ENCODE measurements around the gene PLEKHG5.

Gene PLEKHG5, protein sequence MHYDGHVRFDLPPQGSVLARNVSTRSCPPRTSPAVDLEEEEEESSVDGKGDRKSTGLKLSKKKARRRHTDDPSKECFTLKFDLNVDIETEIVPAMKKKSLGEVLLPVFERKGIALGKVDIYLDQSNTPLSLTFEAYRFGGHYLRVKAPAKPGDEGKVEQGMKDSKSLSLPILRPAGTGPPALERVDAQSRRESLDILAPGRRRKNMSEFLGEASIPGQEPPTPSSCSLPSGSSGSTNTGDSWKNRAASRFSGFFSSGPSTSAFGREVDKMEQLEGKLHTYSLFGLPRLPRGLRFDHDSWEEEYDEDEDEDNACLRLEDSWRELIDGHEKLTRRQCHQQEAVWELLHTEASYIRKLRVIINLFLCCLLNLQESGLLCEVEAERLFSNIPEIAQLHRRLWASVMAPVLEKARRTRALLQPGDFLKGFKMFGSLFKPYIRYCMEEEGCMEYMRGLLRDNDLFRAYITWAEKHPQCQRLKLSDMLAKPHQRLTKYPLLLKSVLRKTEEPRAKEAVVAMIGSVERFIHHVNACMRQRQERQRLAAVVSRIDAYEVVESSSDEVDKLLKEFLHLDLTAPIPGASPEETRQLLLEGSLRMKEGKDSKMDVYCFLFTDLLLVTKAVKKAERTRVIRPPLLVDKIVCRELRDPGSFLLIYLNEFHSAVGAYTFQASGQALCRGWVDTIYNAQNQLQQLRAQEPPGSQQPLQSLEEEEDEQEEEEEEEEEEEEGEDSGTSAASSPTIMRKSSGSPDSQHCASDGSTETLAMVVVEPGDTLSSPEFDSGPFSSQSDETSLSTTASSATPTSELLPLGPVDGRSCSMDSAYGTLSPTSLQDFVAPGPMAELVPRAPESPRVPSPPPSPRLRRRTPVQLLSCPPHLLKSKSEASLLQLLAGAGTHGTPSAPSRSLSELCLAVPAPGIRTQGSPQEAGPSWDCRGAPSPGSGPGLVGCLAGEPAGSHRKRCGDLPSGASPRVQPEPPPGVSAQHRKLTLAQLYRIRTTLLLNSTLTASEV

DNA sequence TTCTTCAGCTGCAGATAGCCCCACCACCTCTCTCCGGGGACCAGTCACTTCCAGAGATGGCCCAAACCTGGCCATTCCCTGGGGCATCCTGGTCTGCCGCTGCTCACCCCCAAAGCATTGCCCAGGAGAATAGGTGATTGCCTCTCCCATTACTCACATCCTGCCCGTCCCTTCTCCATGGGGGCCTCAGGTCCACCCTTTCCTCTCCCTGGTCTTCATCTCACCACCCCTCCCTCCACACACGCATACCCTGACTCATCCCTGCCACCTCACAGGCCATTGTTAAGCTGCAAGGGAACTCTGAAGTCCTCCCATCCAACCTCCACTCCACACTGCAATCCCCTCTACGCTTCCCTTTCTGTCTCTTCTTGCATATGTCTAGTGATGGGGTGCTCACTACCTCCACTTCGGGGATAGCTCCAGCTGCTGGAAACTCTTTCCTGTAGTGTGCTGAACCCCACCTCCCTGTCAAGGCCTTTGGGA, at the start of gene PLEKHG5:
TSS of gene PLEKHG5 (minus strand) at position 188 of the 483 bp plus-strand sequence. CDS start 14,096 bp downstream, outside the sequence.
- DNase-seq, result no peak

DNA sequence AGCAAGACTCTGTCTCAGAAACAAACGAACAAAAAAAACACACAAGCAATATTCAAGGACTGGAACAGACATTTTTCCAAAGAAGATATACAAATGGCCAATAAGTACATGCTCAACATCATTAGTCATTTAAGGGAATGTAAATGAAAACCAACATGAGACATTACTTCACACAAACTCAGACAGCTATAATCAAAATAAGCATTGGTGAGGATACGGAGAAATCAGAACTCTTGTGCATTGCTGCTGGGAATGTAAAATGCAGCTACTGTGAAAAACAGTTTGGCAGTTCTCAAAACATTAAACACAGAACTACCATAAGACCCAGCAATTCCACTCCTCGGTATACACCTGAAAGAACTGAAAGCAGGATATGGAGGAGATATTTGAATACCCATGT, 47.5 kb upstream of the PLEKHG5 start:
- no peak for DNase-seq

DNA sequence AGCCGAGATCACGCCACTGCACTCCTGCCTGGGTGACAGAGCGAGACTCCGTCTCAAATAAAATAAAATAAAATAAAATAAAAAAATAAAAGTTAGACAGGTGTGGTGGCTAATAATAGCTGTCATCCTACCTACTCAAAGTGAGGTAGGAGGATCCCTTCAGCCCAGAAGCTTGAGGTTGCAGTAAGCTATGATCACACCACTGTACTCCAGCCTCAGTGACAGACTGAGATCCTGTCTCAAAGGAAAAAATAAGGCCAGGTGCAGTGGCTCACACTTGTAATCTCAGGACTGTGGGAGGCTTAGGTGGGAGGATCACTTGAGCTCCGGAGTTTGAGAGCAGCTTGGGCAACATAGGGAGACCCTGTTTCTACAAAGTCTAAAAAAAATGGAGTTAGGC, 44.8 kb upstream of the PLEKHG5 start:
- DNase-seq, result no peak

DNA sequence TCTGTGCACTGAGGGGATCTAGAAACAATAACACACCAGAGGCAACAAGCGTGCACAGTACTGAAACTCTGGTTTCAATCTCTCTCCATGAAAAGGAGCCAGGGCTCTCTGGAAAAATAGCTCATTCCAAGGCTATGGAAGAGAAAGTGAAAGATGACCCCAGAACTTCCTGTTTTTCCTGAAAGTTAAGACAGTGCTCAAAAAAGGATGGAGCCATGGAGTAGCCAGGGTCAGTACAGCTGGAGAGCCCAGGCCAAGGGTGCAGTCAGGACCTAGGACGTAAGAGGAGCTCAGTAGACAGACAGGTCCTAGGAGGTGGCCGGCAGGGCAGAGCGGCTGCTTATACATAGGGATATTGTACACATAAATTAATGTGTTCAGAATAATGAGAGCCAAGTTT, 43.7 kb upstream of the PLEKHG5 start:
- DNase-seq, result no peak

DNA sequence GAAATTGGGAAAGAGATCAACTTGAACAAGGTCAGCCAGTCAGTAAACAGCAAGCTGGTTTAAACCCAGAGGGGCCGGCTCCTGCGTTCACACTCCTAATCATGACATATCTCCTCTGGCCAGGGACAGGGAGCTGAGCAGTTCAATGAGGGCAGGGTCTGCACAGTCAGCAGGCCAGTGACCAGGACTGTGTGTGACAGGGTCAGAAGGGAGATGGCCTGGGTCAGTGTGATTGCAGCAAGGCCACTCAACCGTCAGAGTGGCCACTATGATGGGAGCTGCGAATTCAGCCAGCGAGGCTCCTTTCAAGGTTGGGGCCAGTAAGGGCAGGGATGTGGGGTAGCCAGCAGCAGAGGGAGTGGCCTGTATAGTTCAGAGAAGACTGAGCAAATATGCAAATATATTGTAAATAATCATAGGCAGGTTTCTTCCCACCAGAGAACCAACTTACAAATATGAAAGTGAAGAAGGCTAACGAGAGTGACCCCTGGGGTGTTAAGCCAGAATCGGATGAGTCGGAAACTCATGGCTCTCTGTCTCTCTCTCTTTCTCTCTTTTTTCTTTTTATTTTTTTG, 42.9 kb upstream of the PLEKHG5 start:
- DNase-seq, result no peak

DNA sequence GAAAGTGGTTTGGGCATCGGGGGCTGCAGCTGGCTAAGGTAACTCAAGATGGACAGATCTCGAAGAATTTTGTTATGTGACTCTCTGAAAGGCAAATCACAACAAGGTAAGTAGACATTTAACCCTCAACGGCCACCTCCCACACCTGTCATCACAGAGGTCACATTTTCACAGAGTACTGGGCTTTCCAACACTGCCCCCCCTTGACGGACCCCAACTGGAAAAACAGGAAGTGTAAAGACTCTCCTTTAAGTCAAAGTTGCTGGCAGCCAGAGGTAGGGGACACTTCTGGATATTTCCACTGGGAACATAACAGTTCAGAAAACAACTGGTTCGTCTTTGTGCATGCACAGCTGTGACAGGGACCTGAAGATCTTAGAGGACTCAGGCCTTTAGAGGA, 40.5 kb upstream of the PLEKHG5 start:
- DNase-seq, result no peak

DNA sequence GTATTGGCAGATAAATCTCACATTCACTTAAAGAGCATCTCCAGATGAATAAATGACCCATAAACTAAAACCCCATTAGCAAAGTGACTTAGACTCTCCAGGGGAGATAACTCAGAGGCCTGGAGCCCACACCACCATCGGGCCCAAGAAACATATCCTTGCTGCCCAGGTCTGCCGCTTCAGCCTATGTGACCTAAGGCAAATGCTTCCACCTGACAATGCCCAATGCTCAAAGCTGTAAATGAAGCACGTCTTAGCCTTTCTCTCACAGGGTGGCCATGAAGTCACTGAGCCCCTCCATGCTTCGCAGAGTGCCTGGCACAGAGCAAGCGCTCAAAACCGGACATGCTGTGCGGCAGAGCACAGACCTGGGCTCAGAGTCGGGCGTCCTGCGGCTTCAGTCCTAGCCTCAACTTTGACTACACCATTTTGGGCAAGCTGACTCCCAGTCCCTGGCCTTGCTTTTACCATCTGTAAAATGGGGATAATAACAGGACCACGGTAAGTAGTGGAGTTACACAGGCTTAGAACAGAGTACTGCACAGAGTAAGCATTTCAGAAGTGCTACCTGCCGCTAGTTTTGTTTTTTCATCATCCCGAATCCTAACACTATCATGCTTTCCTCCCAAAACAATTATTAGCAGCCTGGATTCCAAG, 39.2 kb upstream of the PLEKHG5 start:
- no peak for DNase-seq

DNA sequence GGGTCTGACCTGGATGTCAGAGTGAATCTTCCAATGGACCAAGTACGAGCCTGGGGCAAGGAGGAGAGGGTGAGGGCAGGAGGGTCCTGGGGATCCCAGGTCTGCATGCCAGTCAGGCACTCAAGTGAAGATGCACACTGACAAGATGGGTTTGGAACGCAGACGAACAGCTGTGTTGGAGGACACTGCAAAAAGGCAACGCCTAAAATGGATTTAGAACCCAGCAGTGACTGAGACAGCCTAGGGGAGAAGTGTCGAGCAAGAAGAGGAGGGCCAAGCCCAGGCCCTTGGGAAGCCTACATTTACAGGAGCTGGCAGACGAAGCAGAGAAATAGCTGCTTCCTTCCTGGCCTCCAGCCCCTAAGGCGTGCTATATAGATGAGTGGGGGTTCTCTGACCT, 37.0 kb upstream of the PLEKHG5 start:
- no peak for DNase-seq

DNA sequence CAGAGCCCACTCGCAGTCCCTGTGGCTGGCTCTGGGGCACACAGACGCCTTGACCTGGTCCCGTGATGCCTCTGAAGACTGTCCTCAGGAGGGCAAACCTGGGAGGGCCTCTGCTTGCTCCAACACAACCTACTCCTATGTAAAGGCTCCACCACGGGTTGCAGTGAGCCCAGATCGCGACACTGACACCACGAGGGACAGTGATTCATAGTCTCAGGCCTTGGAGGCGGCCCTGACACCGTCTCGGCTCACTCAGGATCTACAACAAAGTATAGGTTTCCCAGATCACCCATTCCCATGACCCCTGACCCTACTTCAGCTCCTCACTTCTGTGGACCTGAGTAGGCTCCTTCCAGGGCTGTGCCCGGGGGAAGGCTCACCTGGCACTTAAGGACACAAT, 34.8 kb upstream of the PLEKHG5 start:
- no peak for DNase-seq

DNA sequence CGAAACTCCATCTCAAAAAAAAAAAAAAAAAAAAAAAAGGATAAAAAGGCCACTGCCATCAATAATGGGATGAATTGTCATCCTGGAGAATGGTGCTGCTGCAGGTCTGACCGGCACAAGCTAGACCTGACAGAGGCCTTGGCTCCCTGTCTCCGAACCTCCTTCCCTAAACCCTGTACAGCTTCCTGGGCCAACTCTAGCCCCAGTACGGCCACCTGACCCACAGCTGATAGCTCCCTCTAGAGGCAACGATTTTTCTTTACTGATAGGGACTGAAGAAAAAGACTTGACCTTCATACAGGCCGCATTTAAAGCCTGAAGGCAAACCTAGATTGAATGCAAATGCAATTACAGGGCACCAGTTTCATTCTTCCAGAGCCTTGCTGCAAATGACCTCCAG, 32.1 kb upstream of the PLEKHG5 start:
- no peak for DNase-seq

DNA sequence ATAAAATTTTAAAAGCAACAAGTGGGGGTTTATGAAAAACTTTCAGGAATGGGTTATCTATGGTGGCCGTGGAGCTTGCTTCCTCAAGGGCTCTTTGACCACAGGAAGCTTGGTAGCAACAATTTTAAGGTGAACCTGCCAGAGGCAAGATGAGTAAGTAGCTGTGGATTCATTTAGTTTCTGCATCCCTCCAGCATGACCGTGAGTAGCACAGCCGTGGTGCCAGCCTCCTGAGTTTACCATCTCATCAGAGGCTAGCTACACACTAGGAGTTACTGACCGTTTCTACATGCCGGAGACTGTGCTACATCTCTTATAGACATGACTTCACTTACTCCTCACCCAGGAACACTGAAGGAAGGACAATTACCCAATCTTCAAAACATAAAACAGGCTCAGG, 30.1 kb upstream of the PLEKHG5 start:
- DNase-seq, result no peak

DNA sequence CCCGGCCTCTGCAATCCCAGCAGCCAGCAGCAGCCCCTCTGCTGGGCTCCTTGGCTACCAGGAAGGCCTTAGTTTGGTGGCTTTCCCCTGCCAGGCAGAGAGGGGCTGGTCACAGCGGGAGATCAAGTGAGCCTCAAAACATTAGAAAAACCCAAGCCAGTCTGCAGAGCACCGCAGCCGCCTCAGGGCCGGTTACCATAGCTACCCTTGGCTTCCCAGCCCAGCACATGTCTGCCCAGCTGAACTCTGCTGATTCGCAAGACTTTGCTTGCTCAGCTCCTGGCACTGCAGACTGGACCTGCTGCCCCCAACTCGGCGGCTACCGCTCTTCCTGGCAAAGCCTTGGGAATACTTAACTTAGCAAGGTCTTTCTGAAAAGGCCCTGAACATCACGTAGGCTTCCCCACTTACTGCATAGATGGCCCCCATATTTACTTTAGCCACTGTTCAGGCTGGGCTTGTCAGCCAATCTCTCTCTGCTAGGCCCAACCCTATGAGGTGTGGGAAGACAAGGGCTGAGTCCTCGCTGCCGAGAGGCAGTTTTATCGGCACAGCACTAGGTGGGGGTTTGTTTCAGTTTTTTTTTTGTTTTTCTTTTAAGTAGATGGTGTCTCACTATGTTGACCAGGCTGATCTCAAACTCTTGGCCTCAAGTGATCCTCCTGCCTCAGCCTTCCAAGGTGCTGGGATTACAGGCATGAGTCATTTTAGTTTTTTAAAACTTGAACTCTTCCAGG, 28.6 kb upstream of the PLEKHG5 start:
- DNase-seq, result peak; percentile 76

DNA sequence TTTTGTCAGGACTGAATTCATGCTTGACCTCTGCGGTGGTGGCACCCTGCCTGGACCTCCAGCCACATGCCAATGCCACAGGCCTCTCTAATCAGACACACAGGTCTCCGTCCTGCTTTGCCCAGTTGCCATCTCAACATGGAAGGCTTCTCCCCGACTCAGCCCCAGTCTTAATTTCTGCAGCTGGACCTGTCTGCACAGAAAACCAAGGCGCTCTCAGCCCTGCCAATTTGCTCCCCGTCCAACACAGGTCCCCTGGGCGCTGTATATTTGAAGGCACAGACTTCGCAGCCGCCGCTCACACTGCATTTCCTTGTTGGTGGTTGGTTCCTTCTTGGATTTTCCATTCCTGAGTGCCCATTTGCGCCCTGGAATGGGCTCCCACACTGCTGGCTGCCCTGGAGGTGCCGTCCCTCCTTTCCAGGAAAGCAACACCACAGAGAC, 28.0 kb upstream of the PLEKHG5 start:
- no peak for DNase-seq

DNA sequence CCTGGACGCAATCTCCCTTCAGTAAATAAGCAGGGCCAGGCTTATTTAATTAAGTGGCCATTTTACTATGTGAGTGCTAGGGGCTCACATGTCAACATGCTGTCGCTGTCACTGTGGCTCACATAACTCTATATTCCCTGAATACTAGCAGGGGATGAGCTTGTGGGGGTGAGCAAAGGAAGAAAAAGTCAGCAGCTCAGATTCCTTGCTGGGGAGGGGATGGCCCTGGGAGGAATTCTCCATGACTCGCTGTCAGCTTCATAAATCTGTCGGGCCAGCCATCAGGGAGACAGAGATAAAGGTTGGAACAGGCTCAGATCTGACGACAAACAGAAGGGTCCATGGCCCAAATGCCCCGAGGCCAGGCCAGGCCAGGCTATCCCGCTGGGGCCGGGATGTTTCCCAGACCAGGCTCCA, 26.0 kb upstream of the PLEKHG5 start:
- no peak for DNase-seq

DNA sequence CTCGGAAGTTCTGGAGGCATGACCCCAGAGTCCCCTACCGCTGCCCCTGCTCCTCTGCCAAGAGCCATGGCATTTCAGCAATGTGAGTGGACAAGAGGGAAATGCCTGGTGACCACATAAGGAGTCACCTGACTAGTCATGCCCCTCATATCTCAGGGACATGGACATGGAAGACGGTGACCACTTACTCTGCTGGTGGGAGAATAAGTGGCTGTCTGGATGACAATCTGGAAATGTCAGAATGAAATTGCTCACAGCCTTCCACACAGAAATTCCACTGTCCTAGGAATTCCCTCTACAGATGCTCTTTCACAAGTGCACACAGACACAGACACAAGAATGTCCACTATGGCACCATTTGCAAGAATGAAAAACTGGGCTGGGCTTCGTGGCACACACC, 24.3 kb upstream of the PLEKHG5 start:
- DNase-seq, result no peak

DNA sequence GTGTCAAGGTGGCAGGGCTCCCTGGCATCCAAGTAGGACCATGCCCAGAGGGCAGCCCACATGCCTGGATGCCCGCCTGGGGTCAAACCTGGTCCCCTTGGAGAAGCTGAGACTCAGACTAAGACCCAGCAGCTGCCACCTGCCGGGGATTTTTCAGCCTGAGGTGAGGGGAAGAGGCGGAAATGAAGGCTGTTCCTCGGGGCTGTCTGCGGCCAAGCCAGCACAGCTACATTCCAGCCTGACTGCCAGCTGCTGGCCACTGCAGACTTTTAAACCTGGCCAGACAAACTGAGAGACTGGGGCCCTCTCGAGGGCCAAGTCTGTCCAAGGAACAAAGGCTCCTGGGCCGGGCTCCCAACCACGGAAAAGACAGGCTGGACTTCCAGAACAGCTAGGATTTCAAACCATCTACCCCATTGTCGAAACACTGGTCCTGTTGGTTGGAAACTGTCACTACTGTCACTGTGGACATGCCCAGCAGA, 21.9 kb upstream of the PLEKHG5 start:
- DNase-seq, result no peak

DNA sequence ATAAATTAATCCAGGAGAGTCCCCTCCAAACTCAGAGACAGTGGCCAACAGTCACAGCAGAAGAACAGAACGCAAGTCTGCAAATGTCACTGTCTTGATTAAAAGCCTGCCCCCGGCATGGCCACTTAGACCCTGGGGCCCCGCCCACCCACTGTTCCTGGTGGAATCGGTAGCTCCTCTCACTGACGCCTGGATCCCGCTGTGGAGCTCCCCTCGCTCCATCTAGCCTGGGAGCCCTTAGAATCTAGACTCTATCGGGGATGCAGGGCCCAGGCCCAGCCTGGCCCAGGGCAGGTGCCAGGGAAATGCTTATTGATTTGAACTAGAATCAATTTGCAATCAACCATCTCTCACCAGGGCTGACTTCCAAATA, 21.4 kb upstream of the PLEKHG5 start:
- DNase-seq, result no peak

DNA sequence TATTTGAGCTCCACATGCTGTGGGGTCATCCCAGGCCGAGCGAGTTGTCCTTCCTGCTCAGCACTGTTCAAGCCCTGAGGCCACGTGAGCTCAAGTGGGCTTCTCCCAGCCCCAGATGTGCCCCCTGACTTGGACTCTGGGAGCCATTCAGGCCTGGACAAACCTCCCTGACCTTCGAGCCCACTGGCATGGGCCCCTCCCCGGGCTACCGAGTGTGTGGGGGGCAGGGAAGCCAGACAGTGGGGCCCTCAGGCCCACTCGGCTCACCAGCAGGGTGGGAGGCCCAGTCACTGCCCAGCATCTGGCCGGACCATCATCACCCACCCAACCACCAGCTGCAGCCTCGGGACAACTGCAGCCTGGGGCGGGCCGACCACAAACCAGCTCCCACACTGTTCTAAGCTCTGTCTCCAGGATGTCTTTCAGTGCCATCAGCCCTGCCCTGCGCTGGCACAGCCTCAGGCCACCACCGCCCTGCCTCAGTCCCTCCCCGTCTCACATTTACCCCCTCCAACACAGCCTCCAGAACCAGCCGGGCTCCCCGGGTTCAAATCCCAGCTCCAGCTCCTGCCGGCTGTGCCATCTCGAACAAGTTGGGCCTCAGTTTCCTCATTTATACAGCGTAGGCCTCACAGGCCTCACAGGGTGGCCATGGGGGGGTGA, 20.9 kb upstream of the PLEKHG5 start:
- no peak for DNase-seq

DNA sequence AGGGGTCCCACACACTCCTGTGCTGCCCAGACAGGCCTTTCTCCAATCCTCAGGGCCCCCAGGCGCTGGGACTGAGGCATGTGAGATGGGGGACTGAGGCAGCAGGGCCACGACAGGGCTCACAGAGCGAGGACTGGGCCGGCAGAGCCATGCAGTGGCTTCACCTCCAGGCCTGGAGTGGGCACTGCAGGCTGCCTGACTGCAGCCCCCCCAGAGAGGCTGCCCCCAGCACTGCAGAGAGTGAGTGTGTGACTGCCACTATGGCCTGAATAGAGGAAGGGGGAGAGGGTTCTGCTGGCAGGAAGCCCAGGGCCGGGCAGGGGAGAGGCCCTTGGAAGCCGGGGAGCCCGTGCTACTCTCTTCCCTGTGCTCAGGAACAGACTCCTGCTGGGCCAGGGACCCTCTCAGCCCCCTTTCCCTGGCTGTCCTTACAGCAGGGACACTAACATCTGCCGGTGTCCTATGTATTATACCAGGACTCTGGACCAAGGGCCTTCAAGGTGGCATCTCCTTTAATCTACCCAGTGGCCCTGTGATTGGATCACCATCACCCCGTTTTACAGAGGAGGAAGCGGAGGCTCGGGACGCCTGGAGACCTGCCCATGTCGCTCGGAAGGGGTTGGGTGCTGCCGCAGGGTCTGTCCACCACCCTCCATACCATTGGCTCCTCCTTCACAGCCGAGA, 20.2 kb upstream of the PLEKHG5 start:
- no peak for DNase-seq

DNA sequence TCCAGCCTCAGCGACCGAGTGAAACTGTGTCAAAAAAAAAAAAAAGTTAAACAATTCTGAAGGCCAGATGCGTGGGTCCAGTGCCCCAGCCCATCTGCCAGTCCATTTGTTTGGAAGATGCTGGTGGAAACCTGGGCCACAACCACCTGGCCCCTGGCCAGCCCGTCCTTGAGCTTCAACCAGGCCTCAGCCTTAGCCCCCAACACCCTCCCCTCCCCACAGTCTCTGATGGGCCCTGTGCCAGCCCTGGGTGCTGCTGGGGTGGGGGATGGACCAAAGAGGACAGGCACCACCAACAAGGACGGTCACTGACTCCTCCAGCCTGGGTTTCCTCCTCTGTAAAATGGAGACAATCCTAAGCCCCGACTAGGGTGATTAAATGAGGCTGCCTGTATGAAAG, 19.6 kb upstream of the PLEKHG5 start:
- no peak for DNase-seq

DNA sequence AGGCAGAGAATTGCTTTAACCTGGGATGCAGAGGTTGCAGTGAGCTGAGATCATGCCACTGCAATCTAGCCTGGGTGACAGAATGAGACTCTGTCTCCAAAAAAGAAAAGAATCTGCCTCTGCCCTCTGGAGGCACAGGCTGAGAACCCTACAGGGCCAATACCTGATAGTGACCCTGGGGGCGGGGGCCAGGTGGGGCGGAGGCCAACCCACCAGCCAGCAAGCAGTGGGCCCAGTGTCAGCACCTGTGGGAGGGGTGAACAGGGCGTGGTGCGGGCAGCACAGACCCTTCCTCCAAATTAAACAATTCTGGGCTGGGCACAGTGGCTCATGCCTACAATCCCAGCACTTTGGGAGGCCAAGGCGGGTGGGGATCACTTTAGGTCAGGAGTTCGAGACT, 19.0 kb upstream of the PLEKHG5 start:
- no peak for DNase-seq

All from NCI-H1105 treated with DMSO at 0.1 percent for 48 hours (cell line).